HG03280 (cell line): Measurements from ENCODE around the gene FAM217B.
"Not testable (repeated sequence)": the region's sequence is repeated elsewhere in the genome, so short reads cannot be mapped to it uniquely, and the experiment has no call there.

ENCODE experiments used
- ATAC-seq: cut with Tn5 transposase; IDR thresholded peaks from one replicate; pipeline ENCODE4 v1.9.1; 2021; ENCODE audit warnings: mild to moderate bottlenecking, moderate library complexity; ENCODE audit not compliant: unreplicated experiment

The FAM217B gene

DNA sequence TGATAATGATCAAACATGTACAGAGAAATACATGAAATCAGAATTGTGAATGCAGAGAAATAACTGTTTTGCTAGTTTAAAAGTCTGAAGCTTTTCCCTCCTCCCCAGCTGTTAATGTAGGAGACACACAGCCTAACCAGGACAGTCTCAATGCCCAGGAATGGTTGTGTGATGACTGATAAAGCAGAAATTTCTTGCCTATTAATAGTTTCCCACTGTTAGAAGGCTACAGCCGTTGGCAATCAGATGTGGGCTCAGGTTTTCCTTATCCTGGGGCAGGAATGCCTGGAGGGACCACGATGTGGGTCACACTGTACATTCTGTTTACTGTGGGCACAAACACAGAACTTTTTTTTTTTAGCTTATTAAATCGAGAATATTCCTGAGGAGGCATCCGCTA is 2.0 kb upstream of the FAM217B start:
- no peak for ATAC-seq

DNA sequence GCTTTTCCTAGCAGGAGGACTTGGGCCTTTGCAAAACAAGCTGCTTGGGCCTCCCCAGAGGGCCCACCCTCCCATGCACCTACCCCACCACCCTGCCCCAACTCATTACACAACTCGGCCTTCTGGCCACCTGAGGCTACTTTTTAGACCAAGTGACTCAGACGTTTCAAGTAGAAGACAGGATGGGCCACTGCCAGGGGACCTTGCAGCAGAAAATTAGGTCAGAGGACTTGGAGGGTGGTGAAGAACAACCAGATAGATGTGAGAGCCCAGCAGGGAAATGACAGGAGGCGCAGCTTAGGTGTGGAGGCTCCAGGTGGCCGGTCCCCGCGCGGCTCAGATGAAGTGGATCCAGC is 1.5 kb upstream of the FAM217B start:
- no peak for ATAC-seq

DNA sequence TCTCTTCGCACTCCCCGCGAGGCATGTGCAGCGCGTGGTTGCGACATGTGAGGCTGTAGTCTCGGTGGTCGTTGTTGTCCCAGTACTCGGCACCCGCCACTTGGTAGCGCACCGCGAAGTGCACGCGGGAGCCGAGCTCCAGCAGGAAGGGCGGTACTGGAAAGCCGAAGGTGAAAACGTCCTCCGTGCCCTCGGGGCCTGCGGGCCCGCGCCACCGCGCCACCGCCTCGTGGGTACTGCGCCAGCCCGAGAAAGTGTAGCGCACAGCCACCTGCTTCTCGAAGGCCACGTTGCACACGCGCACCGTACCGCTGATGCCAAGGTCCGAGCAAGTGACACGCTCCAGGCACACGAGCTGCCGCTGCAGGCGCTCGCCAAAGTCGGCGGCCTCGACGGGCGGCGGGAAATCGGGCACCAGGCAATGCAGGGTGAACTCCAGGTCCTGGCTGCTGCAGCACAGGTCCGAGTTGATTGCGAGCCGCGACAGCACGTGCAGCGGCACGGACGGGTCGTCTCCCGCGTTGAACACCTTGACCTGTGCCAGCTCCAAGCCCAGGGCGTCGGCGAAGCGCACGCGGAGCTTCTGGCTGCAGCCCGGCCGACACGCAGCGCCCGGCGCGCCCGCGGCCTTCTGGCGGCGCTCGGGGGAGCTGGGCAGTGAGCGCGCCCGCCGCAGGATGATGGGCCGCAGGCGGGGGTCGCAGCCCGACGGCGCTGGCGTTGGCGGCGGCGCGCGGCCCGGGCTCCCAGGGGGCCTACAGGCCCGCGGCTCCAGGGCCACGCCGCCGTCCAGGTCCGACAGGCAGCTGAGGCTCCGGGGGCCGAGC is 924 bp upstream of the FAM217B start:
- peak; percentile 5 for ATAC-seq

DNA sequence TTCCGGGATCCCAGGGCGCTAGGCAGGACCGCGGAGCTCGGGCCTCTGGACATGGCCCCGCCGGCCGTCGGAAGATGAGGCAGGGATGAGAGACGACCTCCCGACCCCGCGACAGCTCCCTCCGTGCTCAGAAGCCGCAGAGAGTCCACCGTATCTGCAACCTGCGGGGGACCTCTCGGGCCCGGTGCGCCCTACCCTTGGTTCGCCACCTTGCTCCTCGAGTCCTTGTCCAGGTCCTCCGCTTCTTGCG is 385 bp upstream of the FAM217B start:
- ATAC-seq = peak; percentile 27

DNA sequence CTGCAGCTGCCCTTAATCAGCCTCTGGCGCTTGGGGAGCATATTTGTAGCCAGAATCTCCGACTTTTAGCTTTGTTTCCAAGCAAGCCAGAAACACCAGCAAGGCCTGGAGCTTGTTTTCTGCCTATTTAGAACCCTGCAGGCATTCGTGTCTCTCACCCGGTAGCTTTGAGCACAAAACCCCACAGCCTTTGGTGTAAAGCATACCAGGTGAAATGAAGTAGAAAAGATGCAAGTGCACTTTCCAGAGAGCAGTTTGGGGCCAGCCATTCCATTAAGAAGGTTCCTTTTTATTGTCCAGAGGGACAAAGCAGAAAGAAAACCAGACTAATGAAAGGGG is 736 bp downstream of the FAM217B start:
- ATAC-seq = no peak

DNA sequence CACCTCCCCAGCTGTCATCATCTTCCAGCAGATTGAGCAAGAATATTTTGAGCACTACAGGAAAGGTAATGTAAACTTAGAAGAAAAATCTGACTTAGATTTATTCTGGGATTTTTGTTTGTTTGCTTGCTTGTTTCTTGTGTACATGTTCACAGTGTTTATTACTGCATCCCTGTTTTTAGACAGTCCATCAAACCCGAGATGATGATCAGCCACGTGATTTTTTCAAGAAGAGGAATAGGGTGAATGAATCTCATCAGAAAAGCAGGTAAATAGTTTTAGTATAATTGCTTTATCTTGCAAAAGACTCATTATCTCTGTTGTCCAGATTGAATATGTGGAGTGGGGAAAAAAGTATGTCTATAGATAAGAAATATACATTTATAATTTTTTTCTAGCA is 2.1 kb downstream of the FAM217B start:
- no peak for ATAC-seq

DNA sequence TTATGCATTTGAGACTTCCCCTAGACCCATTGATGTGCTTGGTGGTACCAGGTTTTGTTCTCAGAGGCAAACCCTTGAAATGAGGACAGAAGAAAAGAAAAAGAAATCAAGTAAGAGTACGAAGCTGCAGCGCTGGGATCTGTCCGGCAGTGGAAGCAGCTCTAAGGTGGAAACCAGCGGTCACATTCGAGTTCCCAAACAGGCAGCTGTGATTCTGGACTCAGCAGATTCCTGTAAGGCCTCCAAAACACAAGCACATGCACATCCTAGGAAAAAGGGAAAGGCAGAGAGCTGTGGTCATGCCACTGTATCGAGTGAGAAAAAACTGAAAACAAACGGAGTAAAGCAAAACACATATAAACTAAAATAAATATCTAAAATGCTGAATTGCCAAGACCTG is 4.5 kb downstream of the FAM217B start:
- no peak for ATAC-seq

DNA sequence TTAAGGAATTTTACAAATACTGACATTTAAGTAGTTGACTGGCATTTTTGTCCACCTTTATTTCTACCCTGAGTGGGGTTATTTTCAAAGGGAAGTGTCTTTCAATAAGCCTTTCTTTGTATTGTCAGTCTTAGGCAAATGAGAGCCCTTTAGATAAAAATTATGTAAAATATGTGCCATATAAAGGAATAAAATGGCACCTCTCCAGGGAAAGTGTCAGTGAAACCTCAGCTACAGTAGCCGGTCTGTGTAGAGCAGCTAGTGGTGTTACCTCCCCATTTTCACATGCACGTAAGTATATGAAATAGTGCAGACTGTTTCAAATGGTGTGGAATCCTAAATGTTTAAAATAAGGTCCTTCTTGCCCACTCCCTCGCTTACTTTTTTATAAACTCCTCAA is 5.0 kb downstream of the FAM217B start:
- ATAC-seq = no peak

DNA sequence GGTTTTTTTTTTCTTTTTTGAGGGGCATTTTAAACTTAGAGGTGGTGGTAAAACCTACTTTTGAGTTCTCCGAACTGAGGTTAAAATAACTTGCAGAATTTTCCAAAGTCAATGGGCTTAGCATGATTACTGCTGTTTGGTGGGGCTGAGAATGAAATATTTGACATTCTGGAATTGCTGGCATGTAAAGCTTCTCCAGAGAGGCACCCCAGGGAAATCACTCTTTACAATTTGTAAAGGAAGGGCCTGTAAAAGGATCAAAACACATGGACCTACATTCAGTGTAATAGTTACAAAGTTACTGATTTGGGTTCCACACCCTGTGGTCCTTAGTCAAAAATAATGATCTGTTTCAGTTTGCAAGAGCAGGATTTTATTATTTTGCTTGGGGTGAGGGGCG is 5.5 kb downstream of the FAM217B start:
- ATAC-seq = no peak

DNA sequence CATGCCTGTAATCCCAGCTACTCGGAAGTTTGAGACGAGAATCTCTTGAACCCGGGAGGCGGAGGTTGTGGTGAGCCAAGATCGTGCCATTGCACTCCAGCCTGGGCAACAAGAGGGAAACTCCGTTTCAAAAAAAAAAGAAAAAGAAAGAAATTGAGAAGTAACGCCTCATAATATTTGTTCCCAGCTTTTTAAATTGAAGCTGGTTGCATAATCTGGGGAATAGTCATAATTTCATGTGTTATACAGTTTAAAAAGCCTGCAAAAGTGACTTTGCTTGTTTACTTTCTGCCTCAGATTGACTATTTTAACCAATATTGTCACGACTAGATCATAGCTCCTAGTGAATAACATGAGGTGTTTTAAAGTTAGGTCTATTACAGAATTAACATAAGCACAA is 7.2 kb downstream of the FAM217B start:
- ATAC-seq = no peak

DNA sequence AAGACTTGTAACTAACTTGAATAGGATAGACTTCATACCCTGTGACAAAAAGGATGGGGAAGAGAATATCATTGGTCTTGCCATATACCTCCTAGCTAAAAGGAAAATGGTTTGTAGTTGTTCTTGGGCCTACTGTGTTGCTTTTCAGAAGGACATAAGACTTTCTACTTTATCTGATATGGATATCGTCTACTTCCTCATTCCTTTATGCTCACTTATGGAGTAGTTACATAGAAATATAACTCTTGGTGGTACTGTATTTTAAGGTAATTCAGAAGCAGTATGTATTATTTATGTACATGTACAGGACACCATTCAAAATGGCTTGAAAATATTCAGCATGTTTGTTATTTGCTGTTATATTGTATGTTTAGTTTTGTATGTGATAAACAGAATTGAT is 8.0 kb downstream of the FAM217B start:
- no peak for ATAC-seq

DNA sequence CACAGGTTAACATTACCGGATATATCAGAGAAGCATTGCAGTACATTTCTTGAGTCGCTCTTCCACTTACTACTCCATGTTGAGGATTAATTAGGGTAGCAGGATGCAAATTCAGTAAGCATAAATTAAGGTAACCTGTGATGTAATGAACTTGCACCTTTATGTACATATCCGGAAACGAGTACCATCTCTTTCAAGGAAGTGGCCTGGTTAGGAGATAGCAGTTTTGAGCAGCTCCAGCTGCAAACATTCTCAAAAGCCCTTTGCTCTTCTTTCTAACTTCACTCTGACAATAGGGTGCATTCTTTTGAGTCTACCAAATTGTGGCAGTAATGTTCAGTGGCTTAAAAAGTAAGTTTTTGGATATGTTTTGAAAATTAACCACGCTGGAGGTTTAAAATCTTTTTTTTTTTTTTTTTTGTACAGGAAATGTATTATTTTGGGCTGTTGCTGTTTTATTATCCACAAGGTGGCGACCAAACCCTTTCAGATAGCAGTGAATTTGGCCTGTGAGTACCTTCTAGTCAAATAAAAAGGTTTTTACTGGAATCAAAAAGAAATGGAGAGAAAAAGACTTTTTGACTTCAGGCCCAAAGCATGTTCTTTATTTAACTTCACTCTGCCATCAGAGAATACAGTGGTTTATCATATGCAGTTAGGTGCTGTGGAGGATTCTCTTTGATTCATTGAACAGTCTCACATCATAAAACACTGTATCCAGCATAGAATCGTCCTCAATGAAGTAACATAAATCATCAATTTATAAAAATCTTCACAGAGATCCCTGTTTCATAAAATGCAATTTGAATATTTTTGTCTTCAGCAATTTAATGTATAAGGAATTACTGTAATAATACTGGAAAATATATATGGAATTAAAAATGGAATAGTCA is 8.9 kb downstream of the FAM217B start:
- ATAC-seq = peak; percentile 54

DNA sequence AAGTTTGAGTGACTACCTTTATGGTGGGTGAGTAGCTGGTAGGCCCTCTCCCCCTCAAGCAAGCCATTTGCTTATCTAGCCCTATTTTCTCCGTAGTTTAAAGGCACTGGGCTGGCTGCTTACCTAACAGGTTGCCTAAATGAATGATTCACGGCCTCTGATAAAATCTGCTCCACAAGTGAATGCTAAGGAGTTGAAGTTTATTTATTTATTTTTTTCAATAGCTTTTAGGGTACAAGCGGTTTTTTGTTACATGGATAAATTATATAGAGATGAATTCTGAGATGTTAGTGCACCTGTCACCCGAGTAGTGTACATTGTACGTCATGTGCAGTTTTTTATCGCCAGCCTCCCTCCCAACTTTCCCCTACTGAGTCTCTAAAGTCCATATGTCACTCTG is 9.7 kb downstream of the FAM217B start:
- ATAC-seq = no peak

DNA sequence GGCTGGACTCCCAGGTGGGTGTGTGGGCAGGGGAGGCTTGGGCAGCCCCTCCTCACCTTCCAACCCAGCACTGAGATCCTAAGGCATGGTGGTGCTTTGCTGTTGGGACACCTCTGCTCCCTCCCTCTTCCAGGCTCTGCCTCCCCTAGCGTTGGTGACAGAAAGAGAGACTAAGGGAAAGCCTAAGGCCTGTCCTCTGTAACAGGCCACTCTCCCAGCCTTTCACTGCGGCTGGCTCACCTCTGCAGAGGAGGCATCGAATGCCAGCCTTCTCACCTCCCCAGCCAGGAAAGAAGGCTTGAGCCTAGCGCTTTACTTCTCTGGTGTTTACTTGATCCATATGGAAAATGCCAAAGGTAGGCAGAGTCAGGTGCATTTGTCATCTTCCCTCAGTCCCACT is 14.5 kb downstream of the FAM217B start:
- no peak for ATAC-seq

DNA sequence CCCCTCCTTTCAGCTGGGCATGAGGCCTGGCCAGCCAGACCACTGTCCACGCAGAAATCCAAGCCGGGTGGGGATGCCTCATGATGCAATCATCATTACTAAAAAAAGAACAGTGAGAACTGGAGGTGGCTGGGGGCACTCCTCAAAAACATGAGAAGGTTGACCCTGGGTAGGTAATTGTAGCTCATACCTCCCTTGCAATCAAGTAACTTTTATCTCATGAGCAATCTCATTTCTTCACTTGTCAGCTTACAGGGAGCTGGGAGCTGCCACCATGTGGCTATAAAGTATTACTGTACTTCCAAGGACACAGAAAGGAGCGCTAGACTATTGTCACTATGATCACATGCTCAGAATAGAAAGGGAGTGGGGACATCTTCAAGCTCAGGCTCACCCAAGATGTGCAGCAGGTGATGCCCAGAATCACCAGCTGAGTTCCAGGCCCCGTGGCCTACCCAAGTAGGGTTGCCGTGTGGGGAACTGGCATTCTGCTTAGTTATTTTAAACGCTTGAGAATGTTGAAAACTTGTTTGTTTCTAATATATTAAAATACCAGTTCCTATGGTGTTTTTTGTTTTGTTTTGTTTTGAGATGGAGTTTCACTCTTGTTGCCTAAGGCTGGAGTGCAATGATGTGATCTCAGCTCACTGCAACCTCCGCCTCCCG is 15.1 kb downstream of the FAM217B start:
- no peak for ATAC-seq

DNA sequence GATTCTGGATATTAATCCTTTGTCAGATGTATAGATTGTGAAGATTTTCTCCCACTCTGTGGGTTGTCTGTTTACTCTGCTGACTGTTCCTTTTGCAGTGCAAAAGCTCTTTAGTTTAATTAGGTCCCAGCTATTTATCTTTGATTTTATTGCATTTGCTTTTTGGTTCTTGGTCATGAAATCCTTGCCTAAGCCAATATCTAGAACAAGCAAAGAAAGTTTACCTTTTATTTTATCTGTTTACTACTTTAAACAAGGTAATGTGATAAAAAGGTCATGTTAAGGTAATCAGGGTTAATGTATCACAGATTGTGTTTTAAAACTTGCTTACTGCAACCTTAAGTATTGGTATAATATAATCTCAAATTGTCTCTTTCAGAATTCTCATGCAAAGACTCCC is 17.4 kb downstream of the FAM217B start:
- not testable (repeated sequence) for ATAC-seq

DNA sequence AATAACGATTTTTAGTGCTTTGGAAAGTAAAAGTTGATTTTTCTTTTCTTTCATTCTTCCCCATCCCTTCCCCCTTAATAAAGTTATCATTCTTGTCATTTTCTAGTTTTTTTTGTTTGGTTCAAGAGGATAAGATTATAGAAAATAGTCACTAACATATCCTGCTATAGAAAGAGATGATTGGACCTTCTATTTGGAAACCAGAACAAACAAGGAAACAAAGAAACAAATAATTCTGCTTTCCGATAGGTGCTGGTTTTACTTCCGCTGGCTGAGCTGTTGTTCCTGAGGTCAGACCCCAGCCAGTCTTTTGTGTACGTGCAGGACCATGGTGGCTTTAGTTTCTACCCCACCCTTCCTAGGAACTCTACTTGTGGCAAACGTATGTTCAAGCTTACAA is 17.9 kb downstream of the FAM217B start, which contains the start of gene CDH26:
Gene CDH26, plus strand, starts transcription at position 301 of the 400 bp plus-strand sequence. CDS start 304 bp downstream, outside the sequence.
- ATAC-seq = no peak

DNA sequence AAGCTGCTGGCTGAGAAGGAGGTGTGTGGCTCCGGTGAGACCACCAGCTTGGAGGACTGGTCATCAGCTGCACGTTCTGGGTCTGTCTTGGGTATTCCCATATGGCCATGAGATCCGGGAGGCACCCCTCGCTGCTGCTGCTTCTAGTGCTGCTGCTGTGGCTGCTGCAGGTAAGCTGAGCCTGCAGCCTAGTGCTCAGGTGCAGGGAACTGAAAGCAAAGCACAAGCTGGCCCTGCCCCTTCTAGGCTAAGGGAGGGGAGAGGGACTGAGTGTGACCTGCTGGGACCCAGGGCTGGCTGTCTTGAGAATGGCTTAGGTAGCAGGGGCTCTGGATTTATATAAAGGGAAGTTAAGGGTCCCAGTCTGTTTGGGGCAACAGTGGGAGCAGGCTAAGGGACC is 18.4 kb downstream of the FAM217B start:
- ATAC-seq = no peak

DNA sequence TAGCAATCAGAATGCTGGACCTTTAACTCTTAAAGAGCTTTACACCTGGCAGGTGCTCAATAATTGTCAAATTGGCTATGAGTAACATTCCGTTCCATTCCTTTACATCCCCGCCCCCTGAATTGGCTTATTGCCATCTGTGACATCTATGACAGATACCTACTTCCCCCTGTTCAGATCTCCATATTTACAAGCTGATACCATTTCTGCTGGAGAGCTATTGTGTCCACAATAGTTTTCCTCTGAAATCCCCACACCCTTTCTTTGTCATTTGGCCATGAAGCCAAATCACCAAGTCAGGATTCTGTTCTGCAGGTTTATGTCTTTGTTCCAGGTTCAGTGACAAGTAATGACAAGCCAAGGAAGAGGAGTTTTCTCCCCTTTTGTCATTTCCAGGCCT is 21.2 kb downstream of the FAM217B start:
- ATAC-seq = no peak

DNA sequence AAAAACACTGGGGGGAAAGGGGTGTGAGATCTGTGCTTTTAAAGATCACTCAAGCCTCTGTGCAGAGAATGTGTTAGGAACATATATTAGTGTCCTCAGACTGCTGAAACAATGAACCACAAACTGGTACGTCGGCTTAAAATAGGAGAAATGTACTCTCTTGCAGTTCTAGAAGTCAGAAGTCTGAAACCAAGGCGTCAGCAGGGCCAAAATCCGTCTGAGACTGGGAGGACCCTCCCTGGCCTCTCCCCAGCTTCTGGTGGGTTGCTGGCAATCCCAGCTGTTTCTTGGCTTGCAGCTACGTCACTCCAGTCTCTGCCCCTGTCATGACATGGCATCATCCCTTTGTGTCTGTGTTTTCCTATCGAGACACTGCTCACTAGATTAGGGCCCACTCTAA is 22.0 kb downstream of the FAM217B start:
- no peak for ATAC-seq

DNA sequence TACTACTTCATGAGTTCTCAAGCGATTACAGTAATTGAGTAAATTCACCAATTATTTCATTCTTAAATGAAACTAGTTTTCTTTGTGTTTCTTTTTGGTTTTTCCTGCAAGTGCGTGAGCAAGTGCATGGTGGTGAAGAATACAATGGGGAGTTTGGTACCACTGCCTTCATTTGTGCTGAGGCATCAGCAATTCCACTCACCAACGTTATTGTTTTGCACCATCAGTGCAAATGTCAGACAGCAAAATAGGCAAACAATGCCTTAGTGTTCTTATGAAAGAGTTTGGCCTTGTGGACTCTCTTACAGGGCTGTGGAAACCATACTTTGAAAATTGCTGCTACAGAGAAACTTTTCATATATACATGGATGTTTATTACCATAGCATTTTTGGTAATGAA is 26.2 kb downstream of the FAM217B start:
- no peak for ATAC-seq

DNA sequence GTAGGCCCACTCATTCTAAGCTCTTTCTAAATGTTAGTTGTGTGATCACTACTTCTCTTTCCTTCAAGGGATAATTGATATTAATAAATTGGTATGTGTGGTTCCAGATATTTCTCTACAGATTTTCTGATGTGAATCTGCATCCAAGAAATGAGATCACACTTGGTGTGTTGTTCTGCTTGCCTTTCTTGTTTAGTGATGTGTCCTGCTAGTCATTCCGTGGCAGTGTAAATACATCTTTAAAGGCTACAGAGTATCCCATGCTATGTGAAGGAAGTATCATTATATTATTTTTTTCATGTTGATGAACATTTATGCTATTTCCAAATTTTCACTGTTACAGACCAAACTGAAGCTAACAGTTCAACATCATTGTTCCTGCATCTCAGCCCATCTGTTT is 31.2 kb downstream of the FAM217B start:
- no peak for ATAC-seq
